ENCODE results near the gene ALKBH1. TPM values are rescaled to one million over a fixed set of nuclear protein-coding genes. Genes with fewer than 3 reads are reported as not detected.

The ALKBH1 gene
- total RNA-seq, 4 donors from 2014 or later, result 6.3 to 13.8 (median 10.3) TPM

- Histone ChIP-seq H3K27me3 (no peaks in the 10 kb centered on the region), H3K36me3 (no peaks in the 10 kb centered on the region), H3K27ac (no peak overlapping the region), H3K9me3 (no peaks in the 10 kb centered on the region), H3K4me1 (no peaks in the 10 kb centered on the region), H3K4me3 (replicated peaks in 1 of 3) (no peak overlapping the region)
- no peak for DNase-seq
- TF ChIP-seq CTCF (IDR thresholded peaks at IDR 0.05) (no peak), POLR2A (IDR thresholded peaks at IDR 0.05) (no peak)
- intact Hi-C loops (cut with DNase I), result no loop called here
- 52 to 72% methylated on average over 2 of the region's 2 CpGs for WGBS, 2 donors
Measured at GRCh38 chr14:77647853-77648252, 60.0 kb downstream of the ALKBH1 start.

GRCh38 chr14:77646907-77647306 is 60.9 kb downstream of the ALKBH1 start:
- DNase-seq, result no peak
- no peak for TF ChIP-seq POLR2A (IDR thresholded peaks at IDR 0.05)
- TF ChIP-seq CTCF (IDR thresholded peaks at IDR 0.05), result no peak
- intact Hi-C loops (cut with DNase I), result no loop called here
- H3K27ac ChIP-seq, result no peak overlapping the region
- H3K4me3 ChIP-seq (replicated peaks in 1 of 3), result no peak overlapping the region
- no peaks in the 10 kb centered on the region for H3K9me3 ChIP-seq
- H3K27me3 ChIP-seq, result no peaks in the 10 kb centered on the region
- WGBS, 2 donors, result 95 to 96% methylated on average over 4 of the region's 4 CpGs
- no peaks in the 10 kb centered on the region for H3K4me1 ChIP-seq
- H3K36me3 ChIP-seq, result no peaks in the 10 kb centered on the region

GRCh38 chr14:77645520-77646230 is 62.1 kb downstream of the ALKBH1 start:
- WGBS, 2 donors, result 79 to 84% methylated on average over 15 of the region's 15 CpGs
- Histone ChIP-seq H3K4me1 (peaks cover 0 to 4% of the 10 kb centered on the region in 2 donors), H3K4me3 (replicated peaks in 1 of 3) (no peak overlapping the region), H3K36me3 (no peaks in the 10 kb centered on the region), H3K9me3 (no peaks in the 10 kb centered on the region), H3K27me3 (no peaks in the 10 kb centered on the region), H3K27ac (no peak overlapping the region)
- intact Hi-C loops (cut with DNase I), result no loop called here
- no peak for DNase-seq
- TF ChIP-seq CTCF (IDR thresholded peaks at IDR 0.05), result no peak
- TF ChIP-seq POLR2A (IDR thresholded peaks at IDR 0.05), result no peak

- TF ChIP-seq CTCF (IDR thresholded peaks at IDR 0.05), result no peak
- no peak for TF ChIP-seq POLR2A (IDR thresholded peaks at IDR 0.05)
- WGBS, 2 donors, result 49 to 56% methylated on average over 7 of the region's 7 CpGs
- intact Hi-C loops (cut with DNase I), result no loop called here
- no peaks in the 10 kb centered on the region for H3K27me3 ChIP-seq
- no peaks in the 10 kb centered on the region for H3K36me3 ChIP-seq
- DNase-seq, result no peak
- H3K4me3 ChIP-seq (replicated peaks in 1 of 3), result peak overlapping the region in 1 of 3 donors; percentile 24
- peaks cover 0 to 4% of the 10 kb centered on the region in 2 donors for H3K4me1 ChIP-seq
- H3K27ac ChIP-seq, result peak overlapping the region in 2 of 3 donors; percentile 63 to 68
- H3K9me3 ChIP-seq, result no peaks in the 10 kb centered on the region
Measured at GRCh38 chr14:77642407-77642806, 65.4 kb downstream of the ALKBH1 start.

- peak; percentile 67 to 76 for DNase-seq
- WGBS, 2 donors, result 8 to 12% methylated on average over 42 to 44 of the region's 47 CpGs
- TF ChIP-seq CTCF (IDR thresholded peaks at IDR 0.05) (no peak), POLR2A (IDR thresholded peaks at IDR 0.05) (no peak)
- Histone ChIP-seq H3K4me3 (replicated peaks in 1 of 3) (peak overlapping the region in 1 of 3 donors; percentile 24), H3K4me1 (peaks cover 0 to 4% of the 10 kb centered on the region in 2 donors), H3K27ac (peak overlapping the region; percentile 61 to 68 (median 63)), H3K27me3 (no peaks in the 10 kb centered on the region), H3K9me3 (no peaks in the 10 kb centered on the region), H3K36me3 (no peaks in the 10 kb centered on the region)
- intact Hi-C loops (cut with DNase I), result no loop called here
Measured at GRCh38 chr14:77641534-77642341, 66.1 kb downstream of the ALKBH1 start.
